H1 (cell line): ENCODE measurements around the gene WWP2. TPM values are rescaled to one million over a fixed set of nuclear protein-coding genes. Genes with fewer than 3 reads are reported as not detected.

Experiments
- CTCF ChIA-PET: fragments of 300-600 bp; sonication (Branson Sonifier 250); formaldehyde crosslinking; loops from one replicate; lab custom pipeline; 2021; ENCODE audit not compliant: partially characterized antibody; lab: Charles Lee
- POLR2A ChIA-PET: fragments of 300-600 bp; sonication (Branson Sonifier 250); formaldehyde crosslinking; loops from one replicate; lab custom pipeline; 2021; ENCODE audit warnings: inconsistent platforms; ENCODE audit not compliant: partially characterized antibody; lab: Charles Lee
- DNase-seq, 2 experiments: peaks; one replicate each; pipeline versions ENCODE4 v3.0.0 to v3.0.0-alpha.2; 2010 to 2022; ENCODE audit warnings: low spot score in 2 of 2, low read depth in 1 of 2, mixed read lengths in 1 of 2
- FAIRE-seq: peaks from 2 replicates; lab custom pipeline; 2011; peaks lifted over from hg19 to GRCh38; lab: Jason Lieb, UNC
- H2AFZ ChIP-seq: 2 replicates; pipeline ENCODE4 v1.8.1; 2012; ENCODE audit warnings: low read length, inconsistent platforms
- H2AK5ac ChIP-seq: 2 replicates; pipeline ENCODE4 v1.6.1; 2013; ENCODE audit warnings: low read depth, low read length
- H2BK120ac ChIP-seq: replicated peaks from 2 replicates; pipeline ENCODE3; 2013; ENCODE audit warnings: low read depth, low read length, inconsistent platforms
- H2BK12ac ChIP-seq: 2 replicates; pipeline ENCODE4 v1.6.1; 2013; ENCODE audit warnings: low read depth, low read length
- H2BK15ac ChIP-seq: 2 replicates; pipeline ENCODE4 v1.6.1; 2013; ENCODE audit warnings: low read length
- H2BK20ac ChIP-seq: 2 replicates; pipeline ENCODE4 v1.6.1; 2013; ENCODE audit warnings: low read length
- H2BK5ac ChIP-seq: 2 replicates; pipeline ENCODE4 v1.6.1; 2013; ENCODE audit warnings: low read depth, low read length
- H3K14ac ChIP-seq: 2 replicates; pipeline ENCODE4 v1.6.1; 2013; ENCODE audit warnings: inconsistent platforms; ENCODE audit not compliant: insufficient read length
- H3K18ac ChIP-seq: 2 replicates; pipeline ENCODE4 v1.6.1; 2013; ENCODE audit warnings: low read length; ENCODE audit errors: extremely low read depth
- H3K23ac ChIP-seq: 2 replicates; pipeline ENCODE4 v1.6.1; 2013; ENCODE audit warnings: inconsistent platforms; ENCODE audit not compliant: insufficient read length
- H3K23me2 ChIP-seq: 2 replicates; pipeline ENCODE4 v1.6.1; 2013; ENCODE audit warnings: low read depth, low read length
- H3K27ac ChIP-seq: 2 replicates; pipeline ENCODE4 v1.6.1; 2011; ENCODE audit warnings: low read depth, low read length, inconsistent platforms
- H3K27me3 ChIP-seq, 4 experiments: replicated peaks in 1 of 4; 1 replicate in 1 of 4; 2 replicates in 3 of 4; pipeline versions ENCODE4 v1.6.1 to v1.8.1; 2011 to 2013; ENCODE audit warnings: low read length in 3 of 4, mild to moderate bottlenecking in 3 of 4, inconsistent platforms in 2 of 4, mixed read lengths in 2 of 4, moderate library complexity in 1 of 4; ENCODE audit not compliant: control insufficient read depth in 3 of 4, insufficient read depth in 3 of 4; ENCODE audit errors: extremely low read depth in 1 of 4
- H3K36me3 ChIP-seq, 4 experiments: 2 replicates each; pipeline versions ENCODE4 v1.6.1 to v1.8.1; 2011 to 2013; ENCODE audit warnings: mild to moderate bottlenecking in 4 of 4, low read length in 3 of 4, moderate library complexity in 2 of 4, control low read depth in 1 of 4, inconsistent platforms in 1 of 4; ENCODE audit not compliant: insufficient read depth in 4 of 4, control insufficient read depth in 2 of 4
- H3K4ac ChIP-seq: replicated peaks from 2 replicates; pipeline ENCODE3; 2013; ENCODE audit warnings: low read length, low read depth, mixed read lengths, inconsistent platforms; ENCODE audit not compliant: insufficient read length
- H3K4me1 ChIP-seq, 4 experiments: replicated peaks in 1 of 4; 1 replicate in 1 of 4; 2 replicates in 3 of 4; pipeline versions ENCODE4 v1.6.1 to v1.8.1; 2011 to 2013; ENCODE audit warnings: low read length in 3 of 4, inconsistent platforms in 2 of 4, mixed read lengths in 1 of 4; ENCODE audit not compliant: insufficient read depth in 4 of 4, control insufficient read depth in 3 of 4
- H3K4me2 ChIP-seq, 2 experiments: 2 replicates each; pipeline versions ENCODE4 v1.6.1 to v1.8.1; 2011 to 2013; ENCODE audit warnings: low read depth in 2 of 2, low read length in 2 of 2, control low read depth in 1 of 2, inconsistent platforms in 1 of 2, mild to moderate bottlenecking in 1 of 2; ENCODE audit not compliant: insufficient read depth in 1 of 2
- H3K4me3 ChIP-seq, 4 experiments: fragments of 200-600, 300-600 bp in 1 of 4; sonication (generic), shearing (Covaris generic), sonication (Bioruptor Twin) in 1 of 4; 2 replicates each; pipeline versions ENCODE4 v1.5.1 to v1.8.1; 2011 to 2016; ENCODE audit warnings: low read length in 4 of 4, low read depth in 3 of 4, control low read depth in 2 of 4, inconsistent platforms in 2 of 4, mild to moderate bottlenecking in 2 of 4, mixed read lengths in 1 of 4, moderate library complexity in 1 of 4; ENCODE audit not compliant: insufficient read depth in 2 of 4; ENCODE audit errors: extremely low read depth in 1 of 4
- H3K56ac ChIP-seq: replicated peaks from 2 replicates; pipeline ENCODE3; 2013; ENCODE audit warnings: low read depth, mild to moderate bottlenecking, mixed read lengths, low read length, inconsistent platforms; ENCODE audit not compliant: insufficient read length
- H3K79me1 ChIP-seq: 2 replicates; pipeline ENCODE4 v1.6.1; 2013; ENCODE audit warnings: low read depth, low read length, control low read depth
- H3K79me2 ChIP-seq, 2 experiments: 2 replicates each; pipeline versions ENCODE4 v1.6.1 to v1.8.1; 2012 to 2013; ENCODE audit warnings: low read length in 2 of 2, mild to moderate bottlenecking in 2 of 2, inconsistent platforms in 1 of 2; ENCODE audit not compliant: insufficient read depth in 2 of 2, control insufficient read depth in 1 of 2
- H3K9ac ChIP-seq, 4 experiments: replicated peaks in 1 of 4; 1 replicate in 1 of 4; 2 replicates in 3 of 4; pipeline versions ENCODE4 v1.6.1 to v1.8.1; 2011 to 2013; ENCODE audit warnings: low read depth in 3 of 4, low read length in 3 of 4, control low read depth in 2 of 4, mild to moderate bottlenecking in 2 of 4, moderate library complexity in 2 of 4, inconsistent platforms in 1 of 4; ENCODE audit errors: extremely low read depth in 1 of 4
- H3K9me3 ChIP-seq, 2 experiments: 2 replicates each; pipeline versions ENCODE4 v1.6.1 to v1.8.1; 2012 to 2013; ENCODE audit warnings: mild to moderate bottlenecking in 2 of 2, moderate library complexity in 2 of 2, control low read depth in 1 of 2, inconsistent platforms in 1 of 2, low read depth in 1 of 2, low read length in 1 of 2, mixed read lengths in 1 of 2; ENCODE audit not compliant: insufficient read depth in 2 of 2
- H4K20me1 ChIP-seq, 2 experiments: replicated peaks in 1 of 2; 2 replicates each; pipeline versions ENCODE3 to v1.8.1; 2011 to 2013; ENCODE audit warnings: inconsistent platforms in 2 of 2, low read length in 2 of 2, mild to moderate bottlenecking in 1 of 2; ENCODE audit not compliant: insufficient read depth in 2 of 2, control insufficient read depth in 1 of 2
- H4K5ac ChIP-seq: 2 replicates; pipeline ENCODE4 v1.6.1; 2013; ENCODE audit warnings: low read length, low read depth, mixed read lengths, inconsistent platforms; ENCODE audit not compliant: insufficient read length
- H4K8ac ChIP-seq: 2 replicates; pipeline ENCODE4 v1.8.0; 2013; ENCODE audit warnings: mild to moderate bottlenecking, moderate library complexity, low read length, inconsistent platforms; ENCODE audit not compliant: insufficient read depth; ENCODE audit errors: extremely low read depth
- H4K91ac ChIP-seq: replicated peaks from 2 replicates; pipeline ENCODE3; 2013; ENCODE audit warnings: low read length, mixed read lengths, inconsistent platforms; ENCODE audit not compliant: insufficient read length
- POLR2A ChIP-seq, 2 experiments: IDR thresholded peaks; 1 replicate in 1 of 2; 2 replicates in 1 of 2; pipeline ENCODE4 v1.6.1; 2011; ENCODE audit warnings: low read depth in 2 of 2, low read length in 2 of 2, mild to moderate bottlenecking in 2 of 2; ENCODE audit errors: control extremely low read depth in 1 of 2
- SAP30 ChIP-seq: fragments of 300-600 bp; sonication (generic); IDR thresholded peaks from 2 replicates; pipeline ENCODE4 v1.7.1; 2012; ENCODE audit warnings: low read length, moderate library complexity, mild to moderate bottlenecking, inconsistent platforms; ENCODE audit not compliant: insufficient read depth, insufficient replicate concordance
- SIN3A ChIP-seq, 2 experiments: IDR thresholded peaks in 1 of 2; conservative IDR thresholded peaks in 1 of 2; 2 replicates each; pipeline ENCODE4 v1.6.1; 2011 to 2012; ENCODE audit warnings: low read length in 2 of 2, improper control_type of control experiment in 1 of 2, low read depth in 1 of 2, mild to moderate bottlenecking in 1 of 2
- YY1 ChIP-seq: IDR thresholded peaks from 2 replicates; pipeline ENCODE4 v1.6.1; 2011; ENCODE audit warnings: low read depth, mild to moderate bottlenecking, low read length
- WGBS, 2 experiments: shearing (Covaris generic) in 1 of 2; methylation state at CpG; one replicate each; pipeline versions ENCODE4 v1.1.6 to v1.1.7; 2013 to 2015; ENCODE audit warnings: low lambda C conversion rate in 2 of 2, mixed read lengths in 2 of 2, inconsistent platforms in 1 of 2, low coverage in 1 of 2, missing lambda C conversion rate in 1 of 2; ENCODE audit not compliant: insufficient replicate concordance in 2 of 2, insufficient coverage in 1 of 2, insufficient read length in 1 of 2; ENCODE audit errors: extremely low coverage in 1 of 2, missing lambda C conversion rate in 1 of 2; 5-methylcytosine and 5-hydroxymethylcytosine counted together
- polyA plus RNA-seq, 7 experiments: library from polyadenylated mRNA; depleted of rRNA in 3 of 7; stranded (reverse) in 5 of 7; unstranded in 2 of 7; fragments of >200 nt in 5 of 7; fragments of 200-250 nt in 2 of 7; gene quantifications; 1 replicate in 5 of 7; 2 replicates in 1 of 7; 4 replicates in 1 of 7; pipeline versions ENCODE4 v1.2.1 to v1.2.3, GENCODE V29; 2011 to 2013; ENCODE audit warnings: missing spikeins in 2 of 7, mixed read lengths in 2 of 7
- total RNA-seq: library from RNA; stranded (reverse); fragmentation: NEBNext Ultra II Directional; extraction: Animal tissue kit (Norgen Biotek cat#: 25700); gene quantifications from 2 replicates; pipeline ENCODE4 v1.2.1, GENCODE V29; 2021

WWP2 gene
- total and polyA plus RNA-seq, 2 of the 8 experiments (the other 6 are each of a cell fraction or from before 2014, with no cell fraction given): 14.1 to 42.2 TPM

DNA sequence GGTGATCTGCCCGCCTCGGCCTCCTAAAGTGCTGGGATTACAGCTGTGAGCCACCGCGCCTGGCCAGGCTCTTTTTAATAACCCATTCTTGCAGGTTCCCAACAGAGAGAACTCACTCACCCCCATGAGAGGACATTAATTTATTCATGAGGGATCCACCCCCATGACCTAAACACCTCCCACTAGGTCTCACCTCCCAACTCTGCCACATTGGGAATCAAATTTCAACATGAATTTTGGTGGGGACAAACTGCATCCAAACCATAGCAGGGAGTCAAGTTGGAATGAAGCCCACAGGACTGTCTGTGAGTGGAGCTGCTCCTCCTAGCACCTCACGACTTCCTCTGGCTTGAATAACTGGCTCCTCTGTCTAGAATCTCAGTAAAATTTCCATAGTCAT lies 85.5 kb downstream of the WWP2 start:
- Histone ChIP-seq H4K8ac (no peak overlapping the region), H2AFZ (no peak overlapping the region), H4K91ac (no peak overlapping the region), H3K9me3 (0 out of 4 replicates have a peak, but pooled peaks cover 0 to 2% of the 10 kb centered on the region in 2 experiments), H2AK5ac (no peak overlapping the region), H3K9ac (no peak overlapping the region), H3K79me2 (no peaks in the 10 kb centered on the region), H3K4me1 (no peaks in the 10 kb centered on the region; a peak in 1 of 7 replicates), H3K23ac (no peak overlapping the region), H3K27me3 (no peaks in the 10 kb centered on the region), H2BK12ac (no peak overlapping the region), H3K79me1 (peaks cover 2% of the 10 kb centered on the region; the same call in 1 of the 2 replicates), H4K20me1 (no peaks in the 10 kb centered on the region), H3K4me2 (no peak overlapping the region), H3K36me3 (no peaks in the 10 kb centered on the region; a peak in 1 of 8 replicates), H3K4ac (no peak overlapping the region), H3K18ac (no peak overlapping the region), H2BK20ac (no peak overlapping the region), H3K4me3 (no peak overlapping the region), H3K23me2 (no peaks in the 10 kb centered on the region), H2BK15ac (no peak overlapping the region), H3K27ac (no peak overlapping the region), H3K14ac (no peak overlapping the region), H4K5ac (no peak overlapping the region), H3K56ac (no peak overlapping the region), H2BK5ac (no peak overlapping the region), H2BK120ac (no peak overlapping the region)
- DNase-seq (no peak), FAIRE-seq (no peak)
- TF ChIP-seq YY1: no peak
- TF ChIP-seq SIN3A (conservative IDR thresholded peaks at IDR 0.05 in 1 of 2, IDR thresholded peaks at IDR 0.05 in 1 of 2; ENCODE audit: low read depth in 1 of 2, low read length in 2 of 2): no peak
- no peak for TF ChIP-seq POLR2A (IDR thresholded peaks at IDR 0.05; ENCODE audit: control extremely low read depth in 1 of 2, low read depth in 2 of 2, low read length in 2 of 2)
- no peak for TF ChIP-seq SAP30
- WGBS, 2 experiments: 97% methylated on average over 5 of the region's 5 CpGs; no CpG with 5 or more reads in 1 of the 2 experiments
- ChIA-PET CTCF (interaction anchor here (0.7 to 4.3 kb wide), 4 partner anchors 10 to 362 kb away, joined by 3 to 23 read pairs (median 6); no protein-coding TSS in a partner anchor), POLR2A (no interaction called here)
